ENCODE data around the gene SSPN.

Gene SSPN

DNA sequence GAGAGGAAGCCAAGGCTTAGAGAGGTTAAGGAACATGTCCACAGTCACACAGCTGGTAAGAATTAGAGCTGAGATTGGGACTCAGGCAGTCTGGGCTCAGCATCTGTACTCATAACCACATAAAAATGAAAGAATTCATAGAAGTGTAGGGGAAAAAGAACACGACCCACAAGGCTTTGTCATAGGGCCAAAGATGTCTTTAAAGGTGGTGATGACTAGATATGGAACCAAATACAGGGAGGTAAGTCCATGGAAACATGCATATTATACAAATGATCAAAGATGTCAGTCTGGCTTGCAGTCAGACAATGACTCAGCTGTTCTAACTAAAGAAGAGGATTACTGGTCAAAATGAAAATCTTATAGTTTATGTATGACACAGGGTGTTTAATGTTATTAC is 7.2 kb upstream of the SSPN start:
- WGBS, result 83% methylated on average over 1 of the region's 1 CpG
- Histone ChIP-seq H3K9ac (ENCODE audit: low read depth, low read length) (no peak overlapping the region), H3K27ac (ENCODE audit: low read depth, low read length) (no peak overlapping the region)

DNA sequence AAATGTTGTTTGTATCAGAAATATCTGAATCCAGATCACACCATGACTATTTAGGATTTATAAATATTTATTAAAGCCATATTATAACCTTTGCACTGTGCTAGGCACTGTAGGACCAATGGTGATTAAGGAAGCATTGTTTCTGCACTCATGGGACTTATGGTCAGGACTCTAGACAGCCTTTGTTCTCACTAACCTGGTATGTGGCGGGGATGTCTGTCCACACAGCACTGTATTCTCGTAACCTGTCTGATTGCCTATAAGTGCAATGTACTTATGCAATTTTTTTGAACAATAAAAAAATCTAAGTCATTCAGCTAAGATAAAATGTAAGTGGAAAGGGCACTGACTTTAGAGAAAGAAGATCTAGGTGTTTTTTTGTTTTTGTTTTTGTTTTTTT is 6.7 kb upstream of the SSPN start:
- Histone ChIP-seq H3K36me3 (ENCODE audit: insufficient read depth, low read length) (no peaks in the 10 kb centered on the region), H3K27me3 (ENCODE audit: insufficient read depth, low read length) (peaks cover 4% of the 10 kb centered on the region; the same call in 1 of the 2 replicates), H3K9ac (ENCODE audit: low read depth, low read length) (no peak overlapping the region), H3K27ac (ENCODE audit: low read depth, low read length) (no peak overlapping the region), H3K9me3 (ENCODE audit: insufficient read depth, low read depth, low read length) (no peaks in the 10 kb centered on the region), H3K4me1 (ENCODE audit: insufficient read depth, low read length) (no peaks in the 10 kb centered on the region), H3K4me3 (ENCODE audit: low read length) (no peak overlapping the region)
- WGBS, result 93% methylated on average over 1 of the region's 2 CpGs

More for the DNA sequence above, 7.2 kb upstream of the SSPN start:
- Histone ChIP-seq H3K27me3 (ENCODE audit: insufficient read depth, low read length) (no peaks in the 10 kb centered on the region), H3K4me3 (ENCODE audit: low read length) (no peak overlapping the region), H3K9me3 (ENCODE audit: insufficient read depth, low read depth, low read length) (no peaks in the 10 kb centered on the region), H3K36me3 (ENCODE audit: insufficient read depth, low read length) (no peaks in the 10 kb centered on the region), H3K4me1 (ENCODE audit: insufficient read depth, low read length) (no peaks in the 10 kb centered on the region)

- H3K9me3 ChIP-seq (ENCODE audit: insufficient read depth, low read depth, low read length), result no peaks in the 10 kb centered on the region
- no peak overlapping the region for H3K27ac ChIP-seq (ENCODE audit: low read depth, low read length)
- peaks cover 5% of the 10 kb centered on the region; the same call in 1 of the 2 replicates for H3K4me1 ChIP-seq (ENCODE audit: insufficient read depth, low read length)
- no CpG with 5 or more reads among the region's 3 CpGs for WGBS
- peaks cover 39% of the 10 kb centered on the region for H3K27me3 ChIP-seq (ENCODE audit: insufficient read depth, low read length)
- no peak overlapping the region for H3K9ac ChIP-seq (ENCODE audit: low read depth, low read length)
- no peak overlapping the region for H3K4me3 ChIP-seq (ENCODE audit: low read length)
- no peaks in the 10 kb centered on the region for H3K36me3 ChIP-seq (ENCODE audit: insufficient read depth, low read length)
Observed at GRCh38 chr12:26192142-26192541, 3.2 kb upstream of the SSPN start.

DNA sequence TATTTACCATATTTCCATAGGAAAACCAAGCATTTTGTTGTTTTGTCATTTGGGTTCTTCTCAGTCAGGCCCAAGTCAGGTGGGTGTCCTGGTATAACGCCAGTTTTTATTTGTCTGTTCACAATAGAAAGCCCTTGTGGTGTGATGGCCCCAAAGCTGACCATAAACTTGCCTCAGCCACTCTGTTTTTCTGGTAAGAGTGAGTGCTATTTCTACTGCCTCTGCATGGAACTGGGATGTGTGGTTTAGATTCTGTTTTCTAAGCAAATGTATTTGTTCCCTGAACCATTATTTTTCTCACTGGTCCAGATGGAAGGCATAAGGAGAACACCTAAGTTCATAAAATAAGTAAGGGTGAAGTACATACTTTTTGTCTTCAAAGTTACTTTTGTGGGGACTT is 1.8 kb upstream of the SSPN start:
- Histone ChIP-seq H3K4me1 (ENCODE audit: insufficient read depth, low read length) (peaks cover 5% of the 10 kb centered on the region; the same call in 1 of the 2 replicates), H3K27ac (ENCODE audit: low read depth, low read length) (no peak overlapping the region), H3K27me3 (ENCODE audit: insufficient read depth, low read length) (peaks cover 46% of the 10 kb centered on the region), H3K9ac (ENCODE audit: low read depth, low read length) (no peak overlapping the region), H3K9me3 (ENCODE audit: insufficient read depth, low read depth, low read length) (no peaks in the 10 kb centered on the region), H3K4me3 (ENCODE audit: low read length) (no peak overlapping the region), H3K36me3 (ENCODE audit: insufficient read depth, low read length) (no peaks in the 10 kb centered on the region)
- 93% methylated on average over 1 of the region's 1 CpG for WGBS

DNA sequence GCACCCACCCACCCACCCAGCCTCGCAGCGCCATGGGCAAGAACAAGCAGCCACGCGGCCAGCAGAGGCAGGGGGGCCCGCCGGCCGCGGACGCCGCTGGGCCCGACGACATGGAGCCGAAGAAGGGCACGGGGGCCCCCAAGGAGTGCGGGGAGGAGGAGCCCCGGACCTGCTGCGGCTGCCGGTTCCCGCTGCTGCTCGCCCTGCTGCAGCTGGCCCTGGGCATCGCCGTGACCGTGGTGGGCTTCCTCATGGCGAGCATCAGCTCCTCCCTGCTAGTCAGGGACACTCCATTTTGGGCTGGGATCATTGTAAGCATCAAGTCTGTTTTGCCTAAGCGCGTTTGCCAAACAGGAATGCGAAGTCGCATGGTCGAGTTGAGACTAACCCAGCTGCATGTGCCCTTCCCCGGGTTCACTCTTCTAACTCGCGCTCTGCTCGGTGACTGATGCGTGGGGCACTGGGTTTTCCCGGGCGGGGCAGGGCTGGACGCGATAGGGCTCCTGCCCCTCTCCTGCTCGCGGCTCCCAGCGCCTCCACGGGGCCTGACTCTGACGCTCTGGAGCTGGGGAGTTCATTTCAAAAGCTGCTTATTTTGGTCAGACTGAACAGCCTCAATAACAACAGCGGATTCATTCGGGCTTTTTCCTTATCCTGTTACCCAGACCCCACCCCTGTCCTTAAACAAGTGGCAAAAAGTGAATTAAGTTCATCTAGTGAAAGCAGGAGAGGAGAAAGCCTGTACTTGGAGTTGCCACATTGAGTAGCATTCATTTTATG is 458 bp downstream of the SSPN start:
- 2% methylated on average over 45 of the region's 45 CpGs for WGBS
- Histone ChIP-seq H3K9me3 (ENCODE audit: insufficient read depth, low read depth, low read length) (no peaks in the 10 kb centered on the region), H3K27ac (ENCODE audit: low read depth, low read length) (no peak overlapping the region), H3K9ac (ENCODE audit: low read depth, low read length) (peak overlapping the region; percentile 81), H3K4me1 (ENCODE audit: insufficient read depth, low read length) (peaks cover 5% of the 10 kb centered on the region; the same call in 1 of the 2 replicates), H3K27me3 (ENCODE audit: insufficient read depth, low read length) (peaks cover 46% of the 10 kb centered on the region), H3K4me3 (ENCODE audit: low read length) (peak overlapping the region; percentile 78), H3K36me3 (ENCODE audit: insufficient read depth, low read length) (no peaks in the 10 kb centered on the region)

GRCh38 chr12:26196421-26196716 is 996 bp downstream of the SSPN start:
- Histone ChIP-seq H3K9me3 (ENCODE audit: insufficient read depth, low read depth, low read length) (no peaks in the 10 kb centered on the region), H3K9ac (ENCODE audit: low read depth, low read length) (0 out of 2 replicates have a peak overlapping the region, but pooled peaks have one; percentile 81), H3K36me3 (ENCODE audit: insufficient read depth, low read length) (no peaks in the 10 kb centered on the region), H3K4me1 (ENCODE audit: insufficient read depth, low read length) (peaks cover 5% of the 10 kb centered on the region; the same call in 1 of the 2 replicates), H3K4me3 (ENCODE audit: low read length) (peak overlapping the region; percentile 78), H3K27ac (ENCODE audit: low read depth, low read length) (no peak overlapping the region), H3K27me3 (ENCODE audit: insufficient read depth, low read length) (peaks cover 46% of the 10 kb centered on the region)
- WGBS, result 83% methylated on average over 5 of the region's 5 CpGs

DNA sequence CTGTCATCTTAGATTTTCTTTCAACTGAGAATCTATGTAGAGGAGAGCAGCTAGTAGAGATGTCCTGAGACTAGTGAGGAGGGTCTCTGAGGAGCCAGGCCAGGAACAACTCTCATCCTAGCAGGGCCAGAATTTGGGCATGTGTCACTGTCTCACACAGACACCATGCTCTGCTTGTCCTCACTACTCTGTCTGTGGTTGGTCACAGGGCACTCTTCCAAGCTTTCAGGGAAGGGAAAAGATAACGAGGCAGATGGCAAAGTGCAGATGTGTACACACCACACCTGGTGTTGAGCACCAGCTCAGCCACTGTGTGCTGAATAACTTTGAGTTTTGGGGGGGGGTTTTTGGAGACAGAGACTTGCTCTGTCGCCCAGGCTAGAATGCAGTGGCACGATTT is 2.5 kb downstream of the SSPN start:
- peaks cover 5% of the 10 kb centered on the region; the same call in 1 of the 2 replicates for H3K4me1 ChIP-seq (ENCODE audit: insufficient read depth, low read length)
- H3K4me3 ChIP-seq (ENCODE audit: low read length), result no peak overlapping the region
- no peaks in the 10 kb centered on the region for H3K9me3 ChIP-seq (ENCODE audit: insufficient read depth, low read depth, low read length)
- no peak overlapping the region for H3K27ac ChIP-seq (ENCODE audit: low read depth, low read length)
- 92% methylated on average over 3 of the region's 3 CpGs for WGBS
- peaks cover 46% of the 10 kb centered on the region for H3K27me3 ChIP-seq (ENCODE audit: insufficient read depth, low read length)
- no peaks in the 10 kb centered on the region for H3K36me3 ChIP-seq (ENCODE audit: insufficient read depth, low read length)
- no peak overlapping the region for H3K9ac ChIP-seq (ENCODE audit: low read depth, low read length)

- H3K9me3 ChIP-seq (ENCODE audit: insufficient read depth, low read depth, low read length), result no peaks in the 10 kb centered on the region
- peaks cover 42% of the 10 kb centered on the region for H3K27me3 ChIP-seq (ENCODE audit: insufficient read depth, low read length)
- H3K9ac ChIP-seq (ENCODE audit: low read depth, low read length), result no peak overlapping the region
- H3K36me3 ChIP-seq (ENCODE audit: insufficient read depth, low read length), result no peaks in the 10 kb centered on the region
- H3K4me3 ChIP-seq (ENCODE audit: low read length), result no peak overlapping the region
- WGBS, result 78% methylated on average over 4 of the region's 4 CpGs
- H3K4me1 ChIP-seq (ENCODE audit: insufficient read depth, low read length), result peaks cover 5% of the 10 kb centered on the region; the same call in 1 of the 2 replicates
- no peak overlapping the region for H3K27ac ChIP-seq (ENCODE audit: low read depth, low read length)
Observed at GRCh38 chr12:26198742-26199141, 3.4 kb downstream of the SSPN start.

- Histone ChIP-seq H3K27me3 (ENCODE audit: insufficient read depth, low read length) (no peaks in the 10 kb centered on the region), H3K4me1 (ENCODE audit: insufficient read depth, low read length) (no peaks in the 10 kb centered on the region), H3K9me3 (ENCODE audit: insufficient read depth, low read depth, low read length) (no peaks in the 10 kb centered on the region), H3K36me3 (ENCODE audit: insufficient read depth, low read length) (no peaks in the 10 kb centered on the region), H3K27ac (ENCODE audit: low read depth, low read length) (no peak overlapping the region), H3K9ac (ENCODE audit: low read depth, low read length) (no peak overlapping the region), H3K4me3 (ENCODE audit: low read length) (no peak overlapping the region)
- WGBS, result 95% methylated on average over 4 of the region's 4 CpGs
Observed at GRCh38 chr12:26203167-26203780, 7.9 kb downstream of the SSPN start.

- Histone ChIP-seq H3K4me3 (ENCODE audit: low read length) (no peak overlapping the region), H3K27me3 (ENCODE audit: insufficient read depth, low read length) (no peaks in the 10 kb centered on the region), H3K4me1 (ENCODE audit: insufficient read depth, low read length) (no peaks in the 10 kb centered on the region), H3K9me3 (ENCODE audit: insufficient read depth, low read depth, low read length) (no peaks in the 10 kb centered on the region), H3K9ac (ENCODE audit: low read depth, low read length) (no peak overlapping the region), H3K36me3 (ENCODE audit: insufficient read depth, low read length) (no peaks in the 10 kb centered on the region), H3K27ac (ENCODE audit: low read depth, low read length) (no peak overlapping the region)
- 92% methylated on average over 9 of the region's 9 CpGs for WGBS
Observed at GRCh38 chr12:26204612-26205289, 9.4 kb downstream of the SSPN start.

DNA sequence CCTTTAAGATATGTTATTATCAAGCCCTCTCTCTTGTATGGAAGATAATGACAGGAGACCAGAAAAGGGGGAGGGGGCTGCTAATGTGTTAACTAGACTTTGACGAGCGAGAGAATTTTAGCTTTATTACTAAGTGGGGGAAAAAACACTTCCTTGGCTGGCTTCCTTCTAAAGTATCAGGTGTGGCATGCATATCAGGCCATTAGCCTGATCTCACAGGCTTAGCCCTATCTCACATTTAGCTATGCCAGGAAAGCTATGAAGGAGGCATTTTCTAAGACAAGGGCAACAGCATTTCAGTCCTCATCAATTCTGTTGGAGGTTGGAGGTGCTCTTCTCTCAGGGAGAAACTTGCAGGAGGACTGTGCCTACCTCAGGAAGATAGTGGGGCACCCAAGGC is 9.9 kb downstream of the SSPN start:
- Histone ChIP-seq H3K36me3 (ENCODE audit: insufficient read depth, low read length) (no peaks in the 10 kb centered on the region), H3K9me3 (ENCODE audit: insufficient read depth, low read depth, low read length) (no peaks in the 10 kb centered on the region), H3K4me3 (ENCODE audit: low read length) (no peak overlapping the region), H3K27me3 (ENCODE audit: insufficient read depth, low read length) (no peaks in the 10 kb centered on the region), H3K4me1 (ENCODE audit: insufficient read depth, low read length) (no peaks in the 10 kb centered on the region), H3K27ac (ENCODE audit: low read depth, low read length) (no peak overlapping the region), H3K9ac (ENCODE audit: low read depth, low read length) (no peak overlapping the region)
- 89% methylated on average over 2 of the region's 2 CpGs for WGBS
